HCT116 (cell line): ENCODE results near the gene CDYL. TPM values are rescaled to one million over a fixed set of nuclear protein-coding genes. Genes with fewer than 3 reads are reported as not detected.

Experiments used
- ATAC-seq: fragments of 200-7000 bp; cut with Tn5 transposase; 2 replicates; pipeline ENCODE4 v1.9.1; 2020; ENCODE audit warnings: mild to moderate bottlenecking, moderate library complexity
- BruUV-seq: library from RNA; stranded (reverse); fragments of 400-500 nt; replicated peaks from 2 replicates; lab custom pipeline; 2021; lab: Mats Ljungman, UMichigan
- CTCF ChIA-PET: fragments of 300-600 bp; sonication (Branson Sonifier 250); formaldehyde crosslinking; loops from one replicate; lab custom pipeline; 2021; ENCODE audit warnings: antibody characterized with exemption; lab: Charles Lee
- POLR2A ChIA-PET: fragments of 300-600, 350-600 bp; sonication (Branson Sonifier 250); formaldehyde crosslinking; loops from one replicate; lab custom pipeline; 2021; ENCODE audit warnings: antibody characterized with exemption; lab: Charles Lee
- RAD21 ChIA-PET, 2 experiments: fragments of 300-600 bp; sonication (Branson Sonifier 250); formaldehyde crosslinking; loops; one replicate each; lab custom pipeline; 2023; ENCODE audit warnings: low total read pairs in 2 of 2; ENCODE audit not compliant: uncharacterized antibody in 2 of 2, unreplicated experiment in 2 of 2, low non-redundant PET in 1 of 2; lab: Charles Lee
- DNase-seq: peaks from one replicate; pipeline ENCODE4 v3.0.0-alpha.2; 2010; ENCODE audit warnings: low read depth, low spot score
- H2AFZ ChIP-seq: fragments of 200-600 bp; shearing (Covaris generic), sonication (generic); 2 replicates; pipeline ENCODE4 v1.6.1; 2017; ENCODE audit warnings: low read depth, mixed run types, mixed read lengths, antibody characterized with exemption, low read length; ENCODE audit not compliant: poor library complexity, severe bottlenecking
- H3K27ac ChIP-seq: 2 replicates; pipeline ENCODE4 v1.5.1; 2012; ENCODE audit warnings: low read depth, low read length
- H3K27me3 ChIP-seq: fragments of 200-600 bp; sonication (generic); 2 replicates; pipeline ENCODE4 v1.6.1; 2016; ENCODE audit warnings: mixed run types, low read length, mixed read lengths; ENCODE audit not compliant: insufficient read depth
- H3K36me3 ChIP-seq, 2 experiments: fragments of 200-500 bp in 1 of 2; fragments of 200-600 bp in 1 of 2; sonication (Bioruptor generic) in 1 of 2; sonication (generic) in 1 of 2; 2 replicates each; pipeline versions ENCODE4 v1.5.1 to v1.6.1; 2014 to 2016; ENCODE audit warnings: low read length in 2 of 2, inconsistent platforms in 1 of 2, mixed read lengths in 1 of 2, mixed run types in 1 of 2; ENCODE audit not compliant: insufficient read depth in 2 of 2, control insufficient read depth in 1 of 2
- H3K4me1 ChIP-seq, 2 experiments: fragments of 200-600 bp in 1 of 2; sonication (generic) in 1 of 2; 2 replicates each; pipeline versions ENCODE4 v1.5.1 to v1.6.1; 2012 to 2017; ENCODE audit warnings: low read length in 2 of 2, inconsistent platforms in 1 of 2, mild to moderate bottlenecking in 1 of 2, mixed read lengths in 1 of 2, mixed run types in 1 of 2, moderate library complexity in 1 of 2; ENCODE audit not compliant: insufficient read depth in 2 of 2, control insufficient read depth in 1 of 2
- H3K4me2 ChIP-seq: fragments of 200-600 bp; sonication (generic); 2 replicates; pipeline ENCODE4 v1.6.1; 2017; ENCODE audit warnings: mixed run types, low read length, mixed read lengths
- H3K4me3 ChIP-seq, 2 experiments: fragments of 200-600 bp in 1 of 2; sonication (generic) in 1 of 2; replicated peaks in 1 of 2; 2 replicates each; pipeline ENCODE4 v1.5.1; 2011 to 2016; ENCODE audit warnings: low read length in 2 of 2, control low read depth in 1 of 2, low read depth in 1 of 2, mild to moderate bottlenecking in 1 of 2, mixed read lengths in 1 of 2, mixed run types in 1 of 2
- H3K79me2 ChIP-seq: fragments of 200-600 bp; sonication (generic); 2 replicates; pipeline ENCODE4 v1.6.1; 2017; ENCODE audit warnings: mild to moderate bottlenecking, mixed run types, low read length, moderate library complexity, mixed read lengths; ENCODE audit not compliant: insufficient read depth
- H3K9ac ChIP-seq: fragments of 200-600 bp; sonication (generic); 2 replicates; pipeline ENCODE4 v1.6.1; 2016; ENCODE audit warnings: low read length, mixed read lengths
- H3K9me2 ChIP-seq: fragments of 200-600 bp; sonication (generic), shearing (Covaris generic); 2 replicates; pipeline ENCODE4 v1.6.1; 2017; ENCODE audit warnings: mixed run types, mild to moderate bottlenecking, moderate library complexity; ENCODE audit not compliant: insufficient read depth
- H3K9me3 ChIP-seq, 2 experiments: fragments of 200-500 bp in 1 of 2; fragments of 200-600 bp in 1 of 2; sonication (Bioruptor generic) in 1 of 2; sonication (generic) in 1 of 2; 2 replicates each; pipeline ENCODE4 v1.6.1; 2014 to 2017; ENCODE audit warnings: low read length in 2 of 2, mixed read lengths in 2 of 2, inconsistent platforms in 1 of 2, low read depth in 1 of 2, mild to moderate bottlenecking in 1 of 2, mixed run types in 1 of 2, moderate library complexity in 1 of 2; ENCODE audit not compliant: control insufficient read depth in 1 of 2, insufficient read depth in 1 of 2
- H4K20me1 ChIP-seq: fragments of 200-600 bp; sonication (generic), shearing (Covaris generic); 2 replicates; pipeline ENCODE4 v1.6.1; 2017; ENCODE audit warnings: mixed run types, mild to moderate bottlenecking, moderate library complexity; ENCODE audit not compliant: insufficient read depth
- CBX3 ChIP-seq: IDR thresholded peaks from 2 replicates; pipeline ENCODE4 v1.6.1; 2012; ENCODE audit warnings: low read depth
- EGR1 ChIP-seq: IDR thresholded peaks from 2 replicates; pipeline ENCODE4 v1.6.1; 2012; ENCODE audit warnings: low read depth
- ELF1 ChIP-seq: IDR thresholded peaks from 2 replicates; pipeline ENCODE4 v1.6.1; 2012; ENCODE audit warnings: low read depth, borderline replicate concordance
- FOSL1 ChIP-seq: IDR thresholded peaks from 2 replicates; pipeline ENCODE4 v1.6.1; 2012; ENCODE audit warnings: low read depth
- POLR2A ChIP-seq: IDR thresholded peaks from 2 replicates; pipeline ENCODE4 v1.7.0; 2011; ENCODE audit warnings: borderline replicate concordance; ENCODE audit not compliant: insufficient read depth, insufficient read length; ENCODE audit errors: extremely low read depth
- POLR2AphosphoS5 ChIP-seq: IDR thresholded peaks from 2 replicates; pipeline ENCODE4 v1.6.1; 2011; ENCODE audit warnings: mild to moderate bottlenecking, low read depth, low read length, moderate library complexity
- RAD21 ChIP-seq: IDR thresholded peaks from 2 replicates; pipeline ENCODE4 v1.6.1; 2012; ENCODE audit warnings: low read depth, mild to moderate bottlenecking
- SP1 ChIP-seq: IDR thresholded peaks from 2 replicates; pipeline ENCODE4 v1.6.1; 2012; ENCODE audit warnings: low read depth
- TCF7L2 ChIP-seq: IDR thresholded peaks from 2 replicates; pipeline ENCODE4 v1.7.0; 2011; ENCODE audit warnings: borderline replicate concordance, inconsistent platforms; ENCODE audit not compliant: insufficient read depth, insufficient read length; ENCODE audit errors: extremely low read depth
- ZFX ChIP-seq: fragments of 450-650 bp; IDR thresholded peaks from 2 replicates; pipeline ENCODE4 v1.6.1; 2017
- ZNF274 ChIP-seq: fragments of 200-500 bp; sonication (Bioruptor generic); IDR thresholded peaks from 2 replicates; pipeline ENCODE4 v1.6.1; 2014; ENCODE audit warnings: mild to moderate bottlenecking, low read depth, low read length, inconsistent platforms
- intact Hi-C: fragments of 100-400 bp; cut with micrococcal nuclease; formaldehyde crosslinking; loops from 2 replicates; pipeline ENCODE4 v1.10.0; 2022
- total RNA-seq: library from RNA; stranded (reverse); gene quantifications from one replicate; pipeline ENCODE4 v1.2.1, GENCODE V29; 2021; ENCODE audit not compliant: unreplicated experiment
- TF ChIP-seq, protein P1 (sequence below): IDR thresholded peaks from 2 replicates; pipeline ENCODE4 v1.6.1; 2012
- TF ChIP-seq, protein P2 (sequence below), 3 experiments: fragments of 200-600 bp in 1 of 3; sonication (generic) in 1 of 3; IDR thresholded peaks in 2 of 3; conservative IDR thresholded peaks in 1 of 3; 2 replicates each; pipeline ENCODE4 v1.5.1; 2012 to 2017; ENCODE audit warnings: low read depth in 2 of 3, low read length in 2 of 3, antibody characterized with exemption in 1 of 3, borderline replicate concordance in 1 of 3, control low read depth in 1 of 3, mild to moderate bottlenecking in 1 of 3, mixed read lengths in 1 of 3, mixed run types in 1 of 3, moderate library complexity in 1 of 3; ENCODE audit not compliant: insufficient read depth in 1 of 3
- TF ChIP-seq, protein P3 (sequence below): IDR thresholded peaks from 2 replicates; pipeline ENCODE4 v1.6.1; 2012
- TF ChIP-seq, protein P4 (sequence below): IDR thresholded peaks from 2 replicates; pipeline ENCODE4 v1.6.1; 2011; ENCODE audit warnings: mild to moderate bottlenecking, low read length, moderate library complexity; ENCODE audit not compliant: insufficient replicate concordance; ENCODE audit errors: extremely low read depth

The CDYL gene
- total RNA-seq, 1 experiment from 2014 or later: 42.6 TPM

DNA sequence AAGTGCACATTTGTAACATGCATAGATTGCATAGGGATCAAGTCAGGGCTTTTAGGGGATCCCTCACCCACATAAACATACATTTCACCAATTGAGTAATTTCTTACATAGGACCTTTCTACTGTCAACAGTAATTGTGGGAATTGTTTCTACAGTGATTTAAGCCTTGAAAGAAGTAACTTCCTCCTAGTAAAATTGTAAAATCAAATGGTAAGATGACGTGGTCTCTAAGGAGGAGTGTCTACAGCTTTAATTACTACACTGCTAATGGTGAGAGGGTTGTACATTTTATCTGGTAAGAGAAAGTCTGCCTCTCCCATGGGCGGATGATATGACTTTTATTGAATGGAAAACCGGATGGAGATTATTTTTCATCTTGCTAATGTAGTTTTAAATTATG, 129.6 kb downstream of the CDYL start:
- Histone ChIP-seq H3K27ac (no peak overlapping the region), H3K27me3 (no peaks in the 10 kb centered on the region), H3K4me1 (no peaks in the 10 kb centered on the region), H3K36me3 (no peaks in the 10 kb centered on the region), H4K20me1 (no peaks in the 10 kb centered on the region; the same call in 1 of the 2 replicates), H3K4me3 (no peak overlapping the region), H3K9me3 (no peaks in the 10 kb centered on the region), H3K9ac (no peak overlapping the region), H3K79me2 (peaks cover 43% of the 10 kb centered on the region), H2AFZ (no peak overlapping the region), H3K4me2 (no peak overlapping the region), H3K9me2 (no peaks in the 10 kb centered on the region)
- ChIA-PET CTCF (interaction anchor here (1.1 kb wide), 1 partner anchor 9 kb away, joined by 3 read pairs; no protein-coding TSS in a partner anchor), POLR2A (no interaction called here), RAD21 (no interaction called here)
- DNase-seq: no peak
- intact Hi-C loops: no loop called here
- BruUV-seq: no TSS peak
- ATAC-seq: no peak
- TF ChIP-seq POLR2A (no peak), RAD21 (no peak), SP1 (no peak), ELF1 (no peak), EGR1 (no peak), POLR2AphosphoS5 (no peak), ZNF274 (no peak), FOSL1 (no peak), ZFX (no peak), TCF7L2 (no peak), CBX3 (no peak)
- TF ChIP-seq, protein P1, sequence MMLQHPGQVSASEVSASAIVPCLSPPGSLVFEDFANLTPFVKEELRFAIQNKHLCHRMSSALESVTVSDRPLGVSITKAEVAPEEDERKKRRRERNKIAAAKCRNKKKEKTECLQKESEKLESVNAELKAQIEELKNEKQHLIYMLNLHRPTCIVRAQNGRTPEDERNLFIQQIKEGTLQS: no peak
- TF ChIP-seq, protein P2, sequence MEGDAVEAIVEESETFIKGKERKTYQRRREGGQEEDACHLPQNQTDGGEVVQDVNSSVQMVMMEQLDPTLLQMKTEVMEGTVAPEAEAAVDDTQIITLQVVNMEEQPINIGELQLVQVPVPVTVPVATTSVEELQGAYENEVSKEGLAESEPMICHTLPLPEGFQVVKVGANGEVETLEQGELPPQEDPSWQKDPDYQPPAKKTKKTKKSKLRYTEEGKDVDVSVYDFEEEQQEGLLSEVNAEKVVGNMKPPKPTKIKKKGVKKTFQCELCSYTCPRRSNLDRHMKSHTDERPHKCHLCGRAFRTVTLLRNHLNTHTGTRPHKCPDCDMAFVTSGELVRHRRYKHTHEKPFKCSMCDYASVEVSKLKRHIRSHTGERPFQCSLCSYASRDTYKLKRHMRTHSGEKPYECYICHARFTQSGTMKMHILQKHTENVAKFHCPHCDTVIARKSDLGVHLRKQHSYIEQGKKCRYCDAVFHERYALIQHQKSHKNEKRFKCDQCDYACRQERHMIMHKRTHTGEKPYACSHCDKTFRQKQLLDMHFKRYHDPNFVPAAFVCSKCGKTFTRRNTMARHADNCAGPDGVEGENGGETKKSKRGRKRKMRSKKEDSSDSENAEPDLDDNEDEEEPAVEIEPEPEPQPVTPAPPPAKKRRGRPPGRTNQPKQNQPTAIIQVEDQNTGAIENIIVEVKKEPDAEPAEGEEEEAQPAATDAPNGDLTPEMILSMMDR (IDR thresholded peaks at IDR 0.05 in 2 of 3, conservative IDR thresholded peaks at IDR 0.05 in 1 of 3; ENCODE audit: borderline replicate concordance in 1 of 3, insufficient read depth in 1 of 3, low read depth in 2 of 3, low read length in 2 of 3): no peak
- TF ChIP-seq, protein P3, sequence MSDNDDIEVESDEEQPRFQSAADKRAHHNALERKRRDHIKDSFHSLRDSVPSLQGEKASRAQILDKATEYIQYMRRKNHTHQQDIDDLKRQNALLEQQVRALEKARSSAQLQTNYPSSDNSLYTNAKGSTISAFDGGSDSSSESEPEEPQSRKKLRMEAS: no peak
- TF ChIP-seq, protein P4, sequence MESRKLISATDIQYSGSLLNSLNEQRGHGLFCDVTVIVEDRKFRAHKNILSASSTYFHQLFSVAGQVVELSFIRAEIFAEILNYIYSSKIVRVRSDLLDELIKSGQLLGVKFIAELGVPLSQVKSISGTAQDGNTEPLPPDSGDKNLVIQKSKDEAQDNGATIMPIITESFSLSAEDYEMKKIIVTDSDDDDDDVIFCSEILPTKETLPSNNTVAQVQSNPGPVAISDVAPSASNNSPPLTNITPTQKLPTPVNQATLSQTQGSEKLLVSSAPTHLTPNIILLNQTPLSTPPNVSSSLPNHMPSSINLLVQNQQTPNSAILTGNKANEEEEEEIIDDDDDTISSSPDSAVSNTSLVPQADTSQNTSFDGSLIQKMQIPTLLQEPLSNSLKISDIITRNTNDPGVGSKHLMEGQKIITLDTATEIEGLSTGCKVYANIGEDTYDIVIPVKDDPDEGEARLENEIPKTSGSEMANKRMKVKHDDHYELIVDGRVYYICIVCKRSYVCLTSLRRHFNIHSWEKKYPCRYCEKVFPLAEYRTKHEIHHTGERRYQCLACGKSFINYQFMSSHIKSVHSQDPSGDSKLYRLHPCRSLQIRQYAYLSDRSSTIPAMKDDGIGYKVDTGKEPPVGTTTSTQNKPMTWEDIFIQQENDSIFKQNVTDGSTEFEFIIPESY: no peak
